Measurements from ENCODE around the gene TMEM139. TPM values are rescaled to one million over a fixed set of nuclear protein-coding genes. Genes with fewer than 3 reads are reported as not detected.

TMEM139 gene
- total RNA-seq, 2 donors from 2014 or later, result 1.6 to 2.3 TPM

- H3K27ac Mint-ChIP-seq, result no peak overlapping the region
- no peak for DNase-seq
- no peaks in the 10 kb centered on the region for H3K36me3 ChIP-seq (ENCODE audit: control insufficient read depth, insufficient read depth, low read length)
- peaks cover 2% of the 10 kb centered on the region for H3K4me1 Mint-ChIP-seq
- peaks cover 17% of the 10 kb centered on the region for H3K9me3 ChIP-seq (ENCODE audit: control insufficient read depth, low read length)
- no peak overlapping the region for H3K4me3 Mint-ChIP-seq
- peaks cover 25% of the 10 kb centered on the region for H3K27me3 Mint-ChIP-seq (ENCODE audit: insufficient read depth)
- TF ChIP-seq CTCF (conservative IDR thresholded peaks at IDR 0.05), result no peak
- no peak overlapping the region for H3K9ac ChIP-seq (ENCODE audit: extremely low read depth, low read length, poor library complexity, severe bottlenecking)
- H3K4me1 ChIP-seq (ENCODE audit: control insufficient read depth, insufficient read depth, low read length), result no peaks in the 10 kb centered on the region
- H3K27me3 ChIP-seq (ENCODE audit: control insufficient read depth, insufficient read depth, low read length, poor library complexity, severe bottlenecking), result peaks cover 13% of the 10 kb centered on the region
- no peak overlapping the region for H3K4me3 ChIP-seq (ENCODE audit: low read length)
- H3K9me3 Mint-ChIP-seq, result peaks cover 19% of the 10 kb centered on the region
- no peak overlapping the region for H3K27ac ChIP-seq (ENCODE audit: low read depth, low read length)
- no peaks in the 10 kb centered on the region for H3K36me3 Mint-ChIP-seq (ENCODE audit: low read depth)
Observed at GRCh38 chr7:143237366-143237765, 47.4 kb upstream of the TMEM139 start.

- TF ChIP-seq CTCF (conservative IDR thresholded peaks at IDR 0.05), result no peak
- 84 to 86% methylated on average over 1 of the region's 1 CpG for WGBS, 2 experiments (ENCODE audit: insufficient coverage in 1 of 2, insufficient read length in 1 of 2)
- Histone ChIP-seq H3K9me3 (ENCODE audit: control insufficient read depth, low read length) (peaks cover 17% of the 10 kb centered on the region), H3K4me3 (ENCODE audit: low read length) (no peak overlapping the region), H3K27ac (ENCODE audit: low read depth, low read length) (no peak overlapping the region), H3K27me3 (ENCODE audit: control insufficient read depth, insufficient read depth, low read length, poor library complexity, severe bottlenecking) (peaks cover 2% of the 10 kb centered on the region), H3K4me1 (ENCODE audit: control insufficient read depth, insufficient read depth, low read length) (no peaks in the 10 kb centered on the region), H3K36me3 (ENCODE audit: control insufficient read depth, insufficient read depth, low read length) (no peaks in the 10 kb centered on the region), H3K9ac (ENCODE audit: extremely low read depth, low read length, poor library complexity, severe bottlenecking) (no peak overlapping the region)
- Mint-ChIP-seq H3K4me1 (peaks cover 2% of the 10 kb centered on the region), H3K27ac (no peak overlapping the region), H3K9me3 (peaks cover 19% of the 10 kb centered on the region), H3K27me3 (ENCODE audit: insufficient read depth) (peaks cover 16% of the 10 kb centered on the region), H3K4me3 (no peak overlapping the region), H3K36me3 (ENCODE audit: low read depth) (no peaks in the 10 kb centered on the region)
- no peak for DNase-seq
Observed at GRCh38 chr7:143238289-143238980, 46.3 kb upstream of the TMEM139 start.

- Histone ChIP-seq H3K27ac (ENCODE audit: low read depth, low read length) (no peak overlapping the region), H3K27me3 (ENCODE audit: control insufficient read depth, insufficient read depth, low read length, poor library complexity, severe bottlenecking) (no peaks in the 10 kb centered on the region), H3K4me1 (ENCODE audit: control insufficient read depth, insufficient read depth, low read length) (no peaks in the 10 kb centered on the region), H3K9ac (ENCODE audit: extremely low read depth, low read length, poor library complexity, severe bottlenecking) (no peak overlapping the region), H3K4me3 (ENCODE audit: low read length) (no peak overlapping the region), H3K36me3 (ENCODE audit: control insufficient read depth, insufficient read depth, low read length) (no peaks in the 10 kb centered on the region), H3K9me3 (ENCODE audit: control insufficient read depth, low read length) (peaks cover 17% of the 10 kb centered on the region)
- Mint-ChIP-seq H3K9me3 (peaks cover 19% of the 10 kb centered on the region), H3K4me3 (no peak overlapping the region), H3K4me1 (peaks cover 2% of the 10 kb centered on the region), H3K27me3 (ENCODE audit: insufficient read depth) (peaks cover 7% of the 10 kb centered on the region), H3K36me3 (ENCODE audit: low read depth) (no peaks in the 10 kb centered on the region), H3K27ac (no peak overlapping the region)
- no peak for TF ChIP-seq CTCF (conservative IDR thresholded peaks at IDR 0.05)
- DNase-seq, result no peak
Observed at GRCh38 chr7:143239813-143240212, 44.9 kb upstream of the TMEM139 start.

Data from endodermal cell (in vitro differentiated cells).